ENCODE measurements around the gene TBRG4. TPM values are rescaled to one million over a fixed set of nuclear protein-coding genes. Genes with fewer than 3 reads are reported as not detected.

Gene TBRG4
- total and polyA plus RNA-seq, 7 donors: 31.8 to 80.1 (median 44.6) TPM

DNA sequence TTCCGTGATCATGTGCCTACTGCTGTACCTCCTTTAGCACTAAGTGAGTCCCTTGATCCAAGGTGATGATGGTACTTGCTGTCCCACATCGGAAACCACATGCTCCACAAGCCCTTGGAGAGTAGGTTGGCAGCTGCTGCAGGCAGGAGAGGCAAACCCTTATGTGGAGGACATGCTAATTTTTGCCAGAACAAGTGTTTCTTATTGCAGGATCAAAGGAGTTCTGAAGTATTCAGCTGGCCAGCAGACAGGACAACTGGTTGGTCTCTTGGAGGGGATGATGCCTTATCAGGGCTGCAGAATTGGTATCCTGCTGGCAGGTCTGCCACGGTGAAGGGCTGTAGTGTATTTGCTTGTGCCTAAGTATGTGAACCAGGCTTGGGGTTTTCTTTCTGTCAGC lies 59.5 kb downstream of the TBRG4 start:
- no peak overlapping the region for H3K4me3 ChIP-seq
- H3K27ac ChIP-seq: no peak overlapping the region
- intact Hi-C loops (cut with DNase I): no loop called here
- H3K4me1 ChIP-seq: no peaks in the 10 kb centered on the region
- TF ChIP-seq POLR2A (IDR thresholded peaks at IDR 0.05) (no peak), EP300 (IDR thresholded peaks at IDR 0.05) (no peak), POLR2AphosphoS5 (IDR thresholded peaks at IDR 0.05) (no peak)
- TF ChIP-seq, protein P1, sequence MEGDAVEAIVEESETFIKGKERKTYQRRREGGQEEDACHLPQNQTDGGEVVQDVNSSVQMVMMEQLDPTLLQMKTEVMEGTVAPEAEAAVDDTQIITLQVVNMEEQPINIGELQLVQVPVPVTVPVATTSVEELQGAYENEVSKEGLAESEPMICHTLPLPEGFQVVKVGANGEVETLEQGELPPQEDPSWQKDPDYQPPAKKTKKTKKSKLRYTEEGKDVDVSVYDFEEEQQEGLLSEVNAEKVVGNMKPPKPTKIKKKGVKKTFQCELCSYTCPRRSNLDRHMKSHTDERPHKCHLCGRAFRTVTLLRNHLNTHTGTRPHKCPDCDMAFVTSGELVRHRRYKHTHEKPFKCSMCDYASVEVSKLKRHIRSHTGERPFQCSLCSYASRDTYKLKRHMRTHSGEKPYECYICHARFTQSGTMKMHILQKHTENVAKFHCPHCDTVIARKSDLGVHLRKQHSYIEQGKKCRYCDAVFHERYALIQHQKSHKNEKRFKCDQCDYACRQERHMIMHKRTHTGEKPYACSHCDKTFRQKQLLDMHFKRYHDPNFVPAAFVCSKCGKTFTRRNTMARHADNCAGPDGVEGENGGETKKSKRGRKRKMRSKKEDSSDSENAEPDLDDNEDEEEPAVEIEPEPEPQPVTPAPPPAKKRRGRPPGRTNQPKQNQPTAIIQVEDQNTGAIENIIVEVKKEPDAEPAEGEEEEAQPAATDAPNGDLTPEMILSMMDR (IDR thresholded peaks at IDR 0.05): no peak
- DNase-seq: no peak
- H3K9me3 ChIP-seq: no peaks in the 10 kb centered on the region
- no peaks in the 10 kb centered on the region for H3K27me3 ChIP-seq
- WGBS, 2 donors: 93 to 95% methylated on average over 3 of the region's 3 CpGs
- peaks cover 0 to 41% (median 8%) of the 10 kb centered on the region in 4 donors for H3K36me3 ChIP-seq

GRCh38 chr7:45050198-45050597 lies 61.3 kb downstream of the TBRG4 start:
- DNase-seq: no peak
- peaks cover 0 to 51% (median 12%) of the 10 kb centered on the region in 4 donors for H3K36me3 ChIP-seq
- intact Hi-C loops (cut with DNase I): no loop called here
- H3K27ac ChIP-seq: no peak overlapping the region
- H3K9me3 ChIP-seq: no peaks in the 10 kb centered on the region
- no peak overlapping the region for H3K4me3 ChIP-seq
- no peaks in the 10 kb centered on the region for H3K4me1 ChIP-seq
- no peaks in the 10 kb centered on the region for H3K27me3 ChIP-seq
- 73 to 94% methylated on average over 2 of the region's 2 CpGs for WGBS, 2 donors
- TF ChIP-seq POLR2AphosphoS5 (IDR thresholded peaks at IDR 0.05) (no peak), POLR2A (IDR thresholded peaks at IDR 0.05) (no peak), EP300 (IDR thresholded peaks at IDR 0.05) (no peak)
- TF ChIP-seq, protein P1 (IDR thresholded peaks at IDR 0.05): no peak

Small RNA genes within 50 kb of the gene (small RNA-seq; reads per million reads assigned to genes)
- gene SNORA5A (1.3 to 4.8 (median 2.2) reads per million in 3 donors), gene SNORA5B (0 reads per million in 3 donors), gene SNORA5C (101 to 143 (median 104) reads per million in 3 donors)

Other genes starting within 250 kb of the TBRG4 start
- 10 to 100 TPM; 31.4 to 40.3 (median 38.5) TPM for gene PURB, start 226.2 kb downstream of the TBRG4 start, total RNA-seq
- 10 to 100 TPM in 1 of 3 donors, 1 to 10 TPM in 2; 4.2 to 10.7 (median 6.0) TPM for gene PURB, start 226.2 kb downstream of the TBRG4 start, polyA plus RNA-seq
- gene MYO1G, start 132.7 kb downstream of the TBRG4 start, total RNA-seq: 1 to 10 TPM; 1.1 to 3.4 (median 1.1) TPM
- gene MYO1G, start 132.7 kb downstream of the TBRG4 start, polyA plus RNA-seq: 10 to 100 TPM in 1 of 3 donors, 1 to 10 TPM in 2; 2.4 to 19.5 (median 2.8) TPM
- gene CCM2, start 111.5 kb downstream of the TBRG4 start, total RNA-seq: 10 to 100 TPM; 28.1 to 40.7 (median 36.3) TPM
- 10 to 100 TPM; 29.1 to 54.2 (median 29.4) TPM for gene CCM2, start 111.5 kb downstream of the TBRG4 start, polyA plus RNA-seq
- gene NACAD, start 22.7 kb downstream of the TBRG4 start, total RNA-seq: 1 to 10 TPM; 3.2 to 8.9 (median 4.9) TPM
- gene NACAD, start 22.7 kb downstream of the TBRG4 start, polyA plus RNA-seq: 1 to 10 TPM in 1 of 3 donors, under 1 TPM in 2; 0.23 to 1.9 (median 0.60) TPM
- 10 to 100 TPM; 18.4 to 57.8 (median 33.7) TPM for gene RAMP3, start 46.1 kb upstream of the TBRG4 start, total RNA-seq
- gene RAMP3, start 46.1 kb upstream of the TBRG4 start, polyA plus RNA-seq: 10 to 100 TPM in 1 of 3 donors, 1 to 10 TPM in 2; 2.5 to 26.0 (median 4.8) TPM